ENCODE data around the gene CDCA4. TPM values are rescaled to one million over a fixed set of nuclear protein-coding genes. Genes with fewer than 3 reads are reported as not detected.

The CDCA4 gene
- polyA plus RNA-seq, 1 donor from 2014 or later: 5.4 TPM

- H3K9me3 ChIP-seq (ENCODE audit: low read length): no peaks in the 10 kb centered on the region
- H3K9ac ChIP-seq (ENCODE audit: low read length): no peak overlapping the region
- no peaks in the 10 kb centered on the region for H4K20me1 ChIP-seq (ENCODE audit: insufficient read depth)
- no peak overlapping the region for H3K27ac ChIP-seq (ENCODE audit: low read length)
- H3K79me2 ChIP-seq (replicated peaks; ENCODE audit: insufficient read depth, low read length): no peaks in the 10 kb centered on the region
- TF ChIP-seq MXI1 (conservative IDR thresholded peaks at IDR 0.05; ENCODE audit: poor library complexity, severe bottlenecking): no peak
- no peak for TF ChIP-seq CTCF (IDR thresholded peaks at IDR 0.05; ENCODE audit: poor library complexity, severe bottlenecking)
- no peak for TF ChIP-seq EZH2 (IDR thresholded peaks at IDR 0.05; ENCODE audit: borderline replicate concordance, insufficient read depth, low read length, poor library complexity, severe bottlenecking)
- TF ChIP-seq TAF1 (IDR thresholded peaks at IDR 0.05; ENCODE audit: low read depth): no peak
- TF ChIP-seq POLR2AphosphoS5 (IDR thresholded peaks at IDR 0.05): no peak
- TF ChIP-seq RAD21 (conservative IDR thresholded peaks at IDR 0.05): no peak
- TF ChIP-seq, protein P1, sequence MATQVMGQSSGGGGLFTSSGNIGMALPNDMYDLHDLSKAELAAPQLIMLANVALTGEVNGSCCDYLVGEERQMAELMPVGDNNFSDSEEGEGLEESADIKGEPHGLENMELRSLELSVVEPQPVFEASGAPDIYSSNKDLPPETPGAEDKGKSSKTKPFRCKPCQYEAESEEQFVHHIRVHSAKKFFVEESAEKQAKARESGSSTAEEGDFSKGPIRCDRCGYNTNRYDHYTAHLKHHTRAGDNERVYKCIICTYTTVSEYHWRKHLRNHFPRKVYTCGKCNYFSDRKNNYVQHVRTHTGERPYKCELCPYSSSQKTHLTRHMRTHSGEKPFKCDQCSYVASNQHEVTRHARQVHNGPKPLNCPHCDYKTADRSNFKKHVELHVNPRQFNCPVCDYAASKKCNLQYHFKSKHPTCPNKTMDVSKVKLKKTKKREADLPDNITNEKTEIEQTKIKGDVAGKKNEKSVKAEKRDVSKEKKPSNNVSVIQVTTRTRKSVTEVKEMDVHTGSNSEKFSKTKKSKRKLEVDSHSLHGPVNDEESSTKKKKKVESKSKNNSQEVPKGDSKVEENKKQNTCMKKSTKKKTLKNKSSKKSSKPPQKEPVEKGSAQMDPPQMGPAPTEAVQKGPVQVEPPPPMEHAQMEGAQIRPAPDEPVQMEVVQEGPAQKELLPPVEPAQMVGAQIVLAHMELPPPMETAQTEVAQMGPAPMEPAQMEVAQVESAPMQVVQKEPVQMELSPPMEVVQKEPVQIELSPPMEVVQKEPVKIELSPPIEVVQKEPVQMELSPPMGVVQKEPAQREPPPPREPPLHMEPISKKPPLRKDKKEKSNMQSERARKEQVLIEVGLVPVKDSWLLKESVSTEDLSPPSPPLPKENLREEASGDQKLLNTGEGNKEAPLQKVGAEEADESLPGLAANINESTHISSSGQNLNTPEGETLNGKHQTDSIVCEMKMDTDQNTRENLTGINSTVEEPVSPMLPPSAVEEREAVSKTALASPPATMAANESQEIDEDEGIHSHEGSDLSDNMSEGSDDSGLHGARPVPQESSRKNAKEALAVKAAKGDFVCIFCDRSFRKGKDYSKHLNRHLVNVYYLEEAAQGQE (IDR thresholded peaks at IDR 0.05; ENCODE audit: borderline replicate concordance): no peak
- no peak for TF ChIP-seq EP300 (conservative IDR thresholded peaks at IDR 0.05; ENCODE audit: poor library complexity, severe bottlenecking)
- no peak for TF ChIP-seq SMC3 (conservative IDR thresholded peaks at IDR 0.05; ENCODE audit: poor library complexity)
- H3K36me3 ChIP-seq (ENCODE audit: insufficient read depth, low read length): no peaks in the 10 kb centered on the region
- H3K4me3 ChIP-seq (ENCODE audit: low read length): no peak overlapping the region
- H3K27me3 ChIP-seq (ENCODE audit: insufficient read depth, low read depth, low read length): no peaks in the 10 kb centered on the region
- no peak overlapping the region for H2AFZ ChIP-seq (ENCODE audit: low read depth, low read length)
- no peak overlapping the region for H3K4me2 ChIP-seq (ENCODE audit: low read length)
- H3K9me2 ChIP-seq (ENCODE audit: insufficient read depth, low read length): no peaks in the 10 kb centered on the region
- no peaks in the 10 kb centered on the region for H3F3A ChIP-seq (ENCODE audit: insufficient read depth, low read length, poor library complexity, severe bottlenecking)
These were observed 26.9 kb downstream of the CDCA4 start for GRCh38 chr14:104993808-104994591.

DNA sequence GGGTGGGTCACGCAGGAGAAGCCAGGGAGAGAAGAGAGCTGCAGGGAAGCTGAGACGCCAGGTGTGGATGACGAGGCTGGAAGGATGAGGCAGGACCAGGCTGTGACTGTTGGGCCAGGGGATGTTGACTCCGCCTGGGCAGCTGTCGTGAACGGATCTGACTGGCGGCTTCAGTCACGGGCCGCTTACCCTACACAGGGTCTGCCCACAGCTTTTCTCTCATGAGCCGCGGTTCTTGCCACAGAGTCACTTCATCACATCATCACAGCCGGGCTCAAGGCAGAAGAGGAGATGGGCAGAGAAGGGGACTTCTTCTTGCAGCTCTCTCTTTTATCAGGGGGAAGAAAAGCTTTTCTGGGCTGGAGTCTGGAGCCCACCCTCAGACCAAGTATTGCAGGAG lies 27.6 kb downstream of the CDCA4 start:
- Histone ChIP-seq H3K27me3 (ENCODE audit: insufficient read depth, low read depth, low read length) (no peaks in the 10 kb centered on the region), H2AFZ (ENCODE audit: low read depth, low read length) (no peak overlapping the region), H3K9me2 (ENCODE audit: insufficient read depth, low read length) (no peaks in the 10 kb centered on the region), H3K4me2 (ENCODE audit: low read length) (no peak overlapping the region), H3K9me3 (ENCODE audit: low read length) (no peaks in the 10 kb centered on the region), H3K9ac (ENCODE audit: low read length) (no peak overlapping the region), H3K36me3 (ENCODE audit: insufficient read depth, low read length) (no peaks in the 10 kb centered on the region), H4K20me1 (ENCODE audit: insufficient read depth) (no peaks in the 10 kb centered on the region), H3K27ac (ENCODE audit: low read length) (no peak overlapping the region), H3K79me2 (replicated peaks; ENCODE audit: insufficient read depth, low read length) (no peaks in the 10 kb centered on the region), H3F3A (ENCODE audit: insufficient read depth, low read length, poor library complexity, severe bottlenecking) (no peaks in the 10 kb centered on the region), H3K4me3 (ENCODE audit: low read length) (no peak overlapping the region)
- no peak for TF ChIP-seq TAF1 (IDR thresholded peaks at IDR 0.05; ENCODE audit: low read depth)

Measured in neural cell (in vitro differentiated cells).